IMR-90 (cell line): ENCODE results near the gene TMEM9. TPM values are rescaled to one million over a fixed set of nuclear protein-coding genes. Genes with fewer than 3 reads are reported as not detected.

ENCODE experiments used
- ATAC-seq: fragments of 200-7000 bp; cut with Tn5 transposase; 2 replicates; pipeline ENCODE4 v1.9.1; 2020; ENCODE audit warnings: low read depth, mild to moderate bottlenecking, moderate library complexity
- BruUV-seq: library from RNA; stranded (reverse); fragments of 400-500 nt; replicated peaks from 2 replicates; lab custom pipeline; 2021; lab: Mats Ljungman, UMichigan
- CTCF ChIA-PET: fragments of 300-600 bp; formaldehyde crosslinking; extraction: SDS; loops from one replicate; lab custom pipeline; 2021; ENCODE audit warnings: antibody characterized with exemption; lab: Yijun Ruan, JAX
- POLR2A ChIA-PET: fragments of 300-600 bp; sonication (Branson Sonifier 250); formaldehyde crosslinking; loops from one replicate; lab custom pipeline; 2022; ENCODE audit warnings: antibody characterized with exemption; ENCODE audit not compliant: unreplicated experiment; lab: Charles Lee
- DNase-seq: peaks from one replicate; pipeline ENCODE4 v3.0.0; 2013
- H2AFZ ChIP-seq: replicated peaks from 2 replicates; pipeline ENCODE3; 2013; ENCODE audit warnings: low read length, mild to moderate bottlenecking; ENCODE audit not compliant: poor library complexity
- H2AK5ac ChIP-seq: 2 replicates; pipeline ENCODE4 v1.6.1; 2013; ENCODE audit warnings: low read depth, low read length, inconsistent platforms
- H2AK9ac ChIP-seq: replicated peaks from 2 replicates; pipeline ENCODE3; 2013; ENCODE audit warnings: mild to moderate bottlenecking, low read depth, low read length, moderate library complexity; ENCODE audit not compliant: poor library complexity
- H2BK120ac ChIP-seq: 2 replicates; pipeline ENCODE4 v1.6.1; 2013; ENCODE audit warnings: low read depth, low read length, inconsistent platforms
- H2BK15ac ChIP-seq: 3 replicates; pipeline ENCODE4 v1.6.1; 2013; ENCODE audit warnings: low read depth, low read length, inconsistent platforms
- H2BK20ac ChIP-seq: 2 replicates; pipeline ENCODE4 v1.6.1; 2013; ENCODE audit warnings: low read depth, mild to moderate bottlenecking, inconsistent platforms, low read length, moderate library complexity
- H2BK5ac ChIP-seq: 2 replicates; pipeline ENCODE4 v1.6.1; 2013; ENCODE audit warnings: mild to moderate bottlenecking, low read depth, low read length, inconsistent platforms; ENCODE audit not compliant: poor library complexity, severe bottlenecking
- H3K14ac ChIP-seq: replicated peaks from 2 replicates; pipeline ENCODE4 v1.6.1; 2013; ENCODE audit warnings: low read depth, low read length, inconsistent platforms
- H3K18ac ChIP-seq: 2 replicates; pipeline ENCODE4 v1.6.1; 2013; ENCODE audit warnings: low read depth, low read length, control low read depth
- H3K23ac ChIP-seq: 2 replicates; pipeline ENCODE4 v1.6.1; 2013; ENCODE audit warnings: low read depth, low read length, inconsistent platforms
- H3K27ac ChIP-seq: 2 replicates; pipeline ENCODE4 v1.5.1; 2013; ENCODE audit warnings: mild to moderate bottlenecking, control low read depth, low read length; ENCODE audit not compliant: insufficient read depth
- H3K27me3 ChIP-seq: 2 replicates; pipeline ENCODE4 v1.6.1; 2013; ENCODE audit warnings: low read length; ENCODE audit not compliant: control insufficient read depth, insufficient read depth
- H3K36me3 ChIP-seq: 2 replicates; pipeline ENCODE4 v1.6.1; 2013; ENCODE audit warnings: low read length, mixed read lengths; ENCODE audit not compliant: control insufficient read depth, insufficient read depth
- H3K4ac ChIP-seq: 2 replicates; pipeline ENCODE4 v1.6.1; 2013; ENCODE audit warnings: low read depth, low read length, inconsistent platforms
- H3K4me1 ChIP-seq: 2 replicates; pipeline ENCODE4 v1.6.1; 2013; ENCODE audit warnings: low read length, mixed read lengths; ENCODE audit not compliant: control insufficient read depth, insufficient read depth
- H3K4me2 ChIP-seq: 2 replicates; pipeline ENCODE4 v1.6.1; 2013; ENCODE audit warnings: low read depth, mild to moderate bottlenecking, control low read depth, low read length, moderate library complexity
- H3K4me3 ChIP-seq: 2 replicates; pipeline ENCODE4 v1.5.1; 2013; ENCODE audit warnings: low read depth, mild to moderate bottlenecking, control low read depth, low read length, moderate library complexity; ENCODE audit not compliant: insufficient read depth
- H3K56ac ChIP-seq: 2 replicates; pipeline ENCODE4 v1.6.1; 2013; ENCODE audit warnings: low read length, inconsistent platforms; ENCODE audit not compliant: insufficient read depth; ENCODE audit errors: extremely low read depth
- H3K79me1 ChIP-seq, 2 experiments: 2 replicates each; pipeline ENCODE4 v1.6.1; 2013; ENCODE audit warnings: low read length in 2 of 2, inconsistent platforms in 1 of 2, low read depth in 1 of 2
- H3K9ac ChIP-seq: 2 replicates; pipeline ENCODE4 v1.6.1; 2013; ENCODE audit warnings: low read depth, low read length, control low read depth
- H3K9me1 ChIP-seq: 2 replicates; pipeline ENCODE4 v1.6.1; 2013; ENCODE audit warnings: low read length, inconsistent platforms; ENCODE audit not compliant: insufficient read depth
- H3K9me3 ChIP-seq: 2 replicates; pipeline ENCODE4 v1.6.1; 2013; ENCODE audit warnings: low read length; ENCODE audit not compliant: control insufficient read depth, insufficient read depth
- H4K20me1 ChIP-seq: 2 replicates; pipeline ENCODE4 v1.6.1; 2013; ENCODE audit warnings: low read length, inconsistent platforms; ENCODE audit not compliant: insufficient read depth
- H4K5ac ChIP-seq: 2 replicates; pipeline ENCODE4 v1.6.1; 2013; ENCODE audit warnings: mild to moderate bottlenecking, low read depth, low read length, control low read depth
- H4K8ac ChIP-seq, 2 experiments: 2 replicates each; pipeline ENCODE4 v1.6.1; 2013; ENCODE audit warnings: low read depth in 2 of 2, low read length in 2 of 2, control low read depth in 1 of 2, inconsistent platforms in 1 of 2
- H4K91ac ChIP-seq: 2 replicates; pipeline ENCODE4 v1.6.1; 2013; ENCODE audit warnings: low read depth, low read length, inconsistent platforms; ENCODE audit not compliant: insufficient read depth
- BHLHE40 ChIP-seq: fragments of 150-350 bp; IDR thresholded peaks from 2 replicates; pipeline ENCODE4 v1.6.1; 2016; ENCODE audit warnings: mild to moderate bottlenecking, low read depth, low read length
- CEBPB ChIP-seq: IDR thresholded peaks from 2 replicates; pipeline ENCODE4 v1.6.1; 2012; ENCODE audit warnings: low read depth, low read length, improper control_type of control experiment
- FOS ChIP-seq: fragments of 150-350 bp; IDR thresholded peaks from 2 replicates; pipeline ENCODE4 v1.6.1; 2016; ENCODE audit warnings: low read depth, low read length
- MXI1 ChIP-seq: IDR thresholded peaks from 2 replicates; pipeline ENCODE4 v1.6.1; 2012; ENCODE audit warnings: low read depth, mild to moderate bottlenecking, low read length, moderate library complexity, borderline replicate concordance
- RAD21 ChIP-seq: IDR thresholded peaks from 2 replicates; pipeline ENCODE4 v1.6.1; 2012; ENCODE audit warnings: low read length, improper control_type of control experiment
- RCOR1 ChIP-seq: IDR thresholded peaks from 2 replicates; pipeline ENCODE4 v1.6.1; 2012; ENCODE audit warnings: mild to moderate bottlenecking, low read length, improper control_type of control experiment; ENCODE audit not compliant: insufficient replicate concordance
- WGBS, 2 experiments: methylation state at CpG; one replicate each; pipeline versions ENCODE4 v1.1.5 to v1.1.7; 2013; ENCODE audit warnings: missing lambda C conversion rate in 2 of 2; ENCODE audit not compliant: insufficient read length in 1 of 2; ENCODE audit errors: extremely low coverage in 2 of 2; 5-methylcytosine and 5-hydroxymethylcytosine counted together
- dilution Hi-C: fragments of 300-500 bp; cut with HindIII; formaldehyde crosslinking; loops from one replicate; pipeline ENCODE4 v1.14.3; 2018; ENCODE audit warnings: low sequenced_read_pairs; ENCODE audit not compliant: unreplicated experiment
- in situ Hi-C: fragments of 300-500 bp; cut with MboI; formaldehyde crosslinking; loops from 3 replicates; pipeline ENCODE4 v1.14.3; 2019; ENCODE audit warnings: low sequenced_read_pairs, inconsistent platforms, mixed read lengths
- intact Hi-C: fragments of 100-400 bp; cut with micrococcal nuclease; formaldehyde crosslinking; loops from 2 replicates; pipeline ENCODE4 v1.10.0; 2022
- polyA plus RNA-seq, 3 experiments: library from polyadenylated mRNA; depleted of rRNA; stranded (reverse); fragments of >200 nt; gene quantifications; 2 replicates each; pipeline ENCODE4 v1.2.3, GENCODE V29; 2012; ENCODE audit warnings: low replicate concordance in 1 of 3
- total RNA-seq: library from RNA; depleted of rRNA; stranded (reverse); fragments of >200 nt; gene quantifications from 2 replicates; pipeline ENCODE4 v1.2.3, GENCODE V29; 2012
- TF ChIP-seq, protein P1 (sequence below): fragments of 150-350 bp; IDR thresholded peaks from 2 replicates; pipeline ENCODE4 v1.6.1; 2017; ENCODE audit warnings: mild to moderate bottlenecking, antibody characterized with exemption, low read length, low read depth
- TF ChIP-seq, protein P2 (sequence below): fragments of 150-350 bp; IDR thresholded peaks from 2 replicates; pipeline ENCODE4 v1.6.1; 2016; ENCODE audit warnings: low read depth, mild to moderate bottlenecking, low read length, moderate library complexity, borderline replicate concordance

The TMEM9 gene
- total and polyA plus RNA-seq, 2 of the 4 experiments (the other 2 are of a cell fraction) = 76.7 to 107 TPM

DNA sequence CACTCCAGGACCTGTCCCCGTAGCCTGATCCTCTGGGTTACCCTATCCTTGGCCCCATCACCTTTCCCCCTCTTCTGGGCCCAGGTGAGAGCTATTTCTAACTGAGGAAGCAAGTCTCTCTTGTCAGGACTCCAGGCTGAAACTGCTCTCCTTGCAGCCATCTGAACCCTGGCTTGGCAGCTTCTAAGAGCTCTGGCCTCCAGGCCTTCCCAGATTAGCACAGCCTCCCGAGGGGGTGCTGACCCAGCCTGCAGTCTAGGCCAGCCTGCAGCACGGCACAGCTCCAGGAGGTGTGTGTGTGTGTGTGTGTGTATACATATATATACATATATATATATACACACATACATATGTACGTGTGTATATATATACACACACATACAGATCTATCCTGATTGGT lies 59.4 kb downstream of the TMEM9 start:
- H2AFZ ChIP-seq = no peak overlapping the region
- H3K4me1 ChIP-seq = no peaks in the 10 kb centered on the region
- dilution Hi-C loops (no loop called here), intact Hi-C loops (no loop called here), in situ Hi-C loops (no loop called here)
- no peak overlapping the region for H2BK20ac ChIP-seq
- H2AK5ac ChIP-seq = no peak overlapping the region
- no peak overlapping the region for H3K4ac ChIP-seq
- POLR2A ChIA-PET = no interaction called here
- no peaks in the 10 kb centered on the region for H3K9me1 ChIP-seq
- H2BK15ac ChIP-seq = no peak overlapping the region
- TF ChIP-seq, protein P1, sequence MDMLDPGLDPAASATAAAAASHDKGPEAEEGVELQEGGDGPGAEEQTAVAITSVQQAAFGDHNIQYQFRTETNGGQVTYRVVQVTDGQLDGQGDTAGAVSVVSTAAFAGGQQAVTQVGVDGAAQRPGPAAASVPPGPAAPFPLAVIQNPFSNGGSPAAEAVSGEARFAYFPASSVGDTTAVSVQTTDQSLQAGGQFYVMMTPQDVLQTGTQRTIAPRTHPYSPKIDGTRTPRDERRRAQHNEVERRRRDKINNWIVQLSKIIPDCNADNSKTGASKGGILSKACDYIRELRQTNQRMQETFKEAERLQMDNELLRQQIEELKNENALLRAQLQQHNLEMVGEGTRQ = no peak
- TF ChIP-seq RAD21 = no peak
- no peak for TF ChIP-seq MXI1
- no peak for TF ChIP-seq BHLHE40
- TF ChIP-seq FOS = no peak
- TF ChIP-seq RCOR1 = no peak
- no peak for TF ChIP-seq CEBPB
- TF ChIP-seq, protein P2, sequence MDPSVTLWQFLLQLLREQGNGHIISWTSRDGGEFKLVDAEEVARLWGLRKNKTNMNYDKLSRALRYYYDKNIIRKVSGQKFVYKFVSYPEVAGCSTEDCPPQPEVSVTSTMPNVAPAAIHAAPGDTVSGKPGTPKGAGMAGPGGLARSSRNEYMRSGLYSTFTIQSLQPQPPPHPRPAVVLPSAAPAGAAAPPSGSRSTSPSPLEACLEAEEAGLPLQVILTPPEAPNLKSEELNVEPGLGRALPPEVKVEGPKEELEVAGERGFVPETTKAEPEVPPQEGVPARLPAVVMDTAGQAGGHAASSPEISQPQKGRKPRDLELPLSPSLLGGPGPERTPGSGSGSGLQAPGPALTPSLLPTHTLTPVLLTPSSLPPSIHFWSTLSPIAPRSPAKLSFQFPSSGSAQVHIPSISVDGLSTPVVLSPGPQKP = no peak
- H4K91ac ChIP-seq = no peak overlapping the region
- no peak overlapping the region for H3K23ac ChIP-seq
- H3K4me3 ChIP-seq = no peak overlapping the region
- no peak overlapping the region for H4K5ac ChIP-seq
- H3K56ac ChIP-seq = no peak overlapping the region
- no peaks in the 10 kb centered on the region for H4K20me1 ChIP-seq
- no peak overlapping the region for H3K27ac ChIP-seq
- no peaks in the 10 kb centered on the region for H3K79me1 ChIP-seq
- no peaks in the 10 kb centered on the region for H3K9me3 ChIP-seq
- H4K8ac ChIP-seq = no peak overlapping the region
- CTCF ChIA-PET = no interaction called here
- no peak overlapping the region for H2BK120ac ChIP-seq
- H2AK9ac ChIP-seq = no peak overlapping the region
- H3K36me3 ChIP-seq = no peaks in the 10 kb centered on the region
- H2BK5ac ChIP-seq = no peak overlapping the region
- no peak overlapping the region for H3K14ac ChIP-seq
- H3K4me2 ChIP-seq = no peak overlapping the region
- H3K27me3 ChIP-seq = peaks cover 80% of the 10 kb centered on the region
- no CpG with 5 or more reads among the region's 4 CpGs for WGBS, 2 experiments
- no peak overlapping the region for H3K18ac ChIP-seq
- no peak for ATAC-seq
- no TSS peak for BruUV-seq
- no peak overlapping the region for H3K9ac ChIP-seq
- no peak for DNase-seq
